ENCODE data around the gene RET.

RET gene

GRCh38 chr10:43110338-43111071 is 33.6 kb downstream of the RET start:
- no peak for DNase-seq

GRCh38 chr10:43111101-43111500 is 34.2 kb downstream of the RET start:
- no peak for DNase-seq

- no peak for DNase-seq
Observed at GRCh38 chr10:43111921-43112607, 35.2 kb downstream of the RET start.

- no peak for DNase-seq
Observed at GRCh38 chr10:43112608-43112961, 35.7 kb downstream of the RET start.

GRCh38 chr10:43113201-43114087 is 36.6 kb downstream of the RET start:
- no peak for DNase-seq

- DNase-seq = no peak
Observed at GRCh38 chr10:43114088-43114742, 37.3 kb downstream of the RET start.

GRCh38 chr10:43114743-43115611 is 38.1 kb downstream of the RET start:
- DNase-seq = no peak

GRCh38 chr10:43115881-43116595 is 39.2 kb downstream of the RET start:
- no peak for DNase-seq

GRCh38 chr10:43116596-43116995 is 39.7 kb downstream of the RET start:
- DNase-seq = no peak

- DNase-seq = no peak
Observed at GRCh38 chr10:43117031-43117776, 40.3 kb downstream of the RET start.

- no peak for DNase-seq
Observed at GRCh38 chr10:43117777-43118583, 41.1 kb downstream of the RET start.

GRCh38 chr10:43118631-43119415 is 42.0 kb downstream of the RET start:
- DNase-seq = no peak

GRCh38 chr10:43119416-43120115 is 42.7 kb downstream of the RET start:
- DNase-seq = no peak

GRCh38 chr10:43120116-43120928 is 43.5 kb downstream of the RET start:
- DNase-seq = no peak

- no peak for DNase-seq
Observed at GRCh38 chr10:43120929-43121314, 44.1 kb downstream of the RET start.

GRCh38 chr10:43121444-43121843 is 44.6 kb downstream of the RET start:
- no peak for DNase-seq

- DNase-seq = no peak
Observed at GRCh38 chr10:43122096-43122495, 45.2 kb downstream of the RET start.
